Esophagus squamous epithelium (tissue), 4 donors: Measurements from ENCODE around the gene TSGA10IP.

Source experiments
- CTCF ChIP-seq, 6 experiments: fragments of 450-650 bp in 4 of 6; fragments of 200-600 bp in 2 of 6; sonication (generic) in 2 of 6; IDR thresholded peaks; one replicate each; pipeline ENCODE4 v1.5.1; 2016 to 2019; ENCODE audit warnings: antibody characterized with exemption in 6 of 6, mild to moderate bottlenecking in 4 of 6, moderate library complexity in 4 of 6
- POLR2A ChIP-seq, 4 donors: fragments of 450-650 bp; IDR thresholded peaks; one replicate each; pipeline ENCODE4 v1.6.1; 2017; ENCODE audit warnings: antibody characterized with exemption in 4 of 4, mild to moderate bottlenecking in 4 of 4, moderate library complexity in 3 of 4

GRCh38 chr11:65928667-65929066, 16.6 kb upstream of the TSGA10IP start:
- TF ChIP-seq POLR2A (IDR thresholded peaks at IDR 0.05) (no peak), CTCF (IDR thresholded peaks at IDR 0.05) (no peak)
